Skeletal muscle tissue (tissue), 4 donors: ENCODE results near the gene APPBP2. TPM values are rescaled to one million over a fixed set of nuclear protein-coding genes. Genes with fewer than 3 reads are reported as not detected.

Source experiments
- H3K27ac ChIP-seq: one replicate; pipeline ENCODE4 v1.7.0; 2013; ENCODE audit warnings: mild to moderate bottlenecking, low read depth, low read length, inconsistent platforms
- H3K27me3 ChIP-seq, 3 donors: one replicate each; pipeline ENCODE4 v1.7.0; 2013; ENCODE audit warnings: low read length in 3 of 3; ENCODE audit not compliant: control insufficient read depth in 3 of 3, insufficient read depth in 3 of 3
- H3K36me3 ChIP-seq, 3 donors: one replicate each; pipeline ENCODE4 v1.7.0; 2013; ENCODE audit warnings: low read length in 3 of 3; ENCODE audit not compliant: control insufficient read depth in 3 of 3, insufficient read depth in 3 of 3
- H3K4me1 ChIP-seq, 3 donors: one replicate each; pipeline ENCODE4 v1.7.0; 2013; ENCODE audit warnings: low read length in 3 of 3, mild to moderate bottlenecking in 3 of 3; ENCODE audit not compliant: control insufficient read depth in 3 of 3, insufficient read depth in 3 of 3
- H3K4me3 ChIP-seq, 3 donors: one replicate each; pipeline ENCODE4 v1.7.0; 2013; ENCODE audit warnings: low read length in 3 of 3
- H3K9ac ChIP-seq, 3 donors: one replicate each; pipeline ENCODE4 v1.7.0; 2013; ENCODE audit warnings: low read length in 3 of 3, mild to moderate bottlenecking in 3 of 3, moderate library complexity in 2 of 3, low read depth in 1 of 3
- H3K9me3 ChIP-seq, 3 donors: one replicate each; pipeline ENCODE4 v1.7.0; 2013; ENCODE audit warnings: low read length in 3 of 3; ENCODE audit not compliant: control insufficient read depth in 3 of 3
- total RNA-seq: library from RNA; depleted of rRNA; stranded (reverse); fragments of >200 nt; gene quantifications from one replicate; pipeline ENCODE4 v1.2.3, GENCODE V29; 2014
- donor health status: Osteomylitis.

APPBP2 gene
- total RNA-seq, 1 donor from 2014 or later, result 40.2 TPM

GRCh38 chr17:60534613-60535157 is 8.6 kb upstream of the APPBP2 start:
- Histone ChIP-seq H3K27me3 (no peaks in the 10 kb centered on the region), H3K9me3 (no peaks in the 10 kb centered on the region), H3K4me3 (no peak overlapping the region), H3K4me1 (no peaks in the 10 kb centered on the region), H3K36me3 (no peaks in the 10 kb centered on the region), H3K27ac (no peak overlapping the region), H3K9ac (no peak overlapping the region)

DNA sequence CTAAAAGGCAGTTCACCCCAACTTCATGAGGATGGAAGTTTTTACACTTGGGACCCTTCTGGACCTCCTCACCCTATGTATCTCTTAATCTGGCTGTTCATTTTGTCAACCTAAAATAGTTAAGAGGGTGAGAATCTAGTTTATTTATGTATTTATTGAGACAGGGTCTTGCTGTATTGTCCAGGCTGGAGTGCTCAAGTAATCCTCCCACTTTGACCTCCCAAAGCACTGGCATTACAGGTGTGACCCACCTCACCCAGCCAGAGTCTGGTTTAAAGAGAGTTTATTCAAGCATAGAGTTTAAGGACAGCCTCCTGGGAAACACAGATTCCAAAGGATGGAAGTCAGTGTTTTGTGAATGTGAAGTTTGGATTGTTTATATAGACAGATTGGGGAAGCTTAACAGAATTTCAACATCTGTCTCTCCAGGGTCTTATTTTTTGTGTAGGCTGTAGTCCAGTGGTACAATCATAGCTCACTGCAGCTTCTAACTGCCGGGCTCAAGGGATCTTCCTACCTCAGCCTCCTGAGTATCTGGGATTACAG is 8.0 kb upstream of the APPBP2 start:
- no peak overlapping the region for H3K27ac ChIP-seq

GRCh38 chr17:60529806-60530205 is 3.8 kb upstream of the APPBP2 start:
- no peaks in the 10 kb centered on the region for H3K36me3 ChIP-seq

More for the DNA sequence above, 8.0 kb upstream of the APPBP2 start:
- no peaks in the 10 kb centered on the region for H3K36me3 ChIP-seq
- H3K4me3 ChIP-seq, result no peak overlapping the region
- no peaks in the 10 kb centered on the region for H3K27me3 ChIP-seq
- H3K9ac ChIP-seq, result no peak overlapping the region
- no peaks in the 10 kb centered on the region for H3K4me1 ChIP-seq
- no peaks in the 10 kb centered on the region for H3K9me3 ChIP-seq

DNA sequence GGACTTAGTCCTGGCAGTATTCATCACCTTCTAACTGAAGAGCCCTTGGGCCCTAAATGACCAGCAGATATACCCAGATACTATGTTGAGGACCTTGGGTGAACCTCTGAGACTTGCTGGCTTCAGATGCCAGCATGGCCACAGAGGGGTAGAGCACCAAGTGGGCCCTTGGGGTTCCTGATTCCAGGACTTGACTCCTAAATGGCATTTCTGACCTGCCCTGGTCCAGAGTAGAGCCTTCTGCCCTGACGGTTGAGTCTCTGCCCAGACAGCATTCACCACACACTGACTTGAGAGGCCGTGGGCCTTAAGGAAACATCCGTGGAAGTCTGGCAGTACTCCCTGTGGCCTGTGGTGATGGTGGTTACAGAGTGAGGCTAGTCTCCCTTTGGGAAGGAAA is 2.8 kb upstream of the APPBP2 start:
- Histone ChIP-seq H3K27me3 (no peaks in the 10 kb centered on the region), H3K9me3 (no peaks in the 10 kb centered on the region), H3K4me3 (no peak overlapping the region), H3K9ac (no peak overlapping the region), H3K4me1 (peaks cover 9 to 19% (median 12%) of the 10 kb centered on the region in 3 donors), H3K36me3 (no peaks in the 10 kb centered on the region), H3K27ac (no peak overlapping the region)

More at GRCh38 chr17:60529806-60530205, 3.8 kb upstream of the APPBP2 start:
- Histone ChIP-seq H3K4me1 (peaks cover 3 to 12% (median 10%) of the 10 kb centered on the region in 3 donors), H3K27ac (no peak overlapping the region), H3K9ac (no peak overlapping the region), H3K27me3 (no peaks in the 10 kb centered on the region), H3K9me3 (no peaks in the 10 kb centered on the region), H3K4me3 (no peak overlapping the region)

DNA sequence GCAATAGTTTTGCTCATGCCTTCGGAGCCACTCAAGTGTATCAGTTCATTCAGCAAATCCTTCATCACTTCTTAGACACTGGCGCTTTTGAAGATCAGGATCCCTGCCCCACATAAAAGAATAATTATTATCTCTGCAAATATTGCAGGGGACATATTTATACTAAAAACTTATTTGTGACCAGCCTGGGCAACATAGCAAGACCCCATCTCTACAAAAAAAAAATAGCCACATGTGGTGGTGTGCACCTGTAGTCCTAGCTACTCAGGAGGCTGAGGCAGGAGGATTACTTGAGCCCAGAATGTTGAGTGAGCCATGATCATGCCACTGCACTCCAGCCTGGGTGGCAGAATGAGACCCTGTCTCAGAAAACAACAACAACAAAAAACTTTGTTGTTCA is 1.7 kb upstream of the APPBP2 start:
- Histone ChIP-seq H3K27ac (no peak overlapping the region), H3K9ac (no peak overlapping the region), H3K9me3 (no peaks in the 10 kb centered on the region), H3K4me3 (no peak overlapping the region), H3K27me3 (no peaks in the 10 kb centered on the region), H3K36me3 (no peaks in the 10 kb centered on the region), H3K4me1 (peaks cover 11 to 27% (median 12%) of the 10 kb centered on the region in 3 donors)

DNA sequence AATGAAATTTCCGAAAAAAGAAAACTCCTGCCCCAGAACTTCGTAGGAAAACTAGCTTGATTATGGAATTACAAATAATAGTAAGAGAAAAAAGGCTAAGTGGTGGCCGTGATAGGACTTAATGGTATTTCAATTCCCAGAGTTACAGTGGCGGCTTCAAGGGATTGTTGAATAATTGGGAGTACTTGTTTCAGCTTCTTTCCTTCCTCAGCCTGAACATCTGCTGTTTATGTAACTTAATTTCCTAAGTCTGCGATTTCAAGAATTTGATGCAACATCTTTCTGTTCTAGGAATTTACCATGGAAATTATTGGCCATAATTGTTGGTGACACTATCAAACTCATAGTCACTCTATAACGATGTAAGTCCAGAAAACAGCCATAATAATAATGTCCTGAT is 684 bp upstream of the APPBP2 start:
- no peaks in the 10 kb centered on the region for H3K9me3 ChIP-seq
- peak overlapping the region; percentile 98 to 99 (median 99) for H3K9ac ChIP-seq
- H3K36me3 ChIP-seq, result no peaks in the 10 kb centered on the region
- peaks cover 11 to 31% (median 19%) of the 10 kb centered on the region in 3 donors for H3K4me1 ChIP-seq
- H3K27me3 ChIP-seq, result no peaks in the 10 kb centered on the region
- peak overlapping the region; percentile 99 for H3K27ac ChIP-seq
- peak overlapping the region; percentile 98 to 100 (median 100) for H3K4me3 ChIP-seq

- Histone ChIP-seq H3K9ac (peak overlapping the region; percentile 98 to 99 (median 99)), H3K36me3 (no peaks in the 10 kb centered on the region), H3K27me3 (no peaks in the 10 kb centered on the region), H3K4me1 (peaks cover 11 to 34% (median 25%) of the 10 kb centered on the region in 3 donors), H3K9me3 (no peaks in the 10 kb centered on the region), H3K4me3 (peak overlapping the region; percentile 98 to 100 (median 100)), H3K27ac (peak overlapping the region; percentile 99)
Measured at GRCh38 chr17:60525328-60525684, 736 bp downstream of the APPBP2 start.

DNA sequence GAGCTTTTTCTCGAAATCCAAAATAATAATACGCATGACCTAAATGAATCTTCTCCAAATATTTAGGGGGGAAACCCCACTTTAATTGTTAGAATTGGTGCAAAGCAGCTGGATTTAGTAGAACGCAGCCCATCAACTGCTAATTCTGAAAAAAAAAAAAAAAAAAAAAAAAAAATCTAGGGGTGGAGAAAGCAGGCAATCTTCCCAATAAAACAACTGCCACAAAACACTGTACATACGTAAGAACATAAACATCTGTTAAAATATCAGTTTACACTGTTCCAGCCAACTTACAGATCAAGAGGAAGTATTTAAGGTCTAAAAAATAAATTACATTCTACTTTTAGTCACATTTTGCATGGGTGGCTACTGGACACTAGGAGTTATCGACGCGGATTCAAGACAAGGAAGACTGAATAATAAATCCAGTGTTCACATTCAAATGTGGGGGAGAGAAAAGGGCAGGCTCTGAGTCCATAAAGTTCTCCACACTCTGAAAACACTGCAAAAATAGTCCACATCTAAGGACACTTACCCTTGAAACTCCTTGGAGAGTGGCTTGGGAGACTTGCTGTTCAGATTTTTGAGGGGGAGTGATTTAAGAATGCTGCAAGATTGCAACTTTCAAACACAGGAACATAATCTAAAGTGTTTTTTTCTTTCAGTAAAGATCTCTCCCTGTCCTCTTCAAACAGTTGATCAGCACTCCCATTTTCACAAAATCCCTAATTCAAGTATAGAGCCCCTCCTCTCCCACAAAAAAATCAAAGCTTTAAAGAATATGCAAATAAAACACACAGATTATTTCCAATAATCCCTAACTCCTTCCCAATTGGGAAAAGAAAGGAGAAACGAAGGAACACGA is 1.3 kb downstream of the APPBP2 start:
- Histone ChIP-seq H3K9me3 (no peaks in the 10 kb centered on the region), H3K4me1 (peaks cover 11 to 34% (median 25%) of the 10 kb centered on the region in 3 donors), H3K9ac (peak overlapping the region; percentile 98 to 99 (median 99)), H3K27ac (peak overlapping the region; percentile 99), H3K36me3 (no peaks in the 10 kb centered on the region), H3K4me3 (peak overlapping the region; percentile 98 to 100 (median 100)), H3K27me3 (no peaks in the 10 kb centered on the region)

DNA sequence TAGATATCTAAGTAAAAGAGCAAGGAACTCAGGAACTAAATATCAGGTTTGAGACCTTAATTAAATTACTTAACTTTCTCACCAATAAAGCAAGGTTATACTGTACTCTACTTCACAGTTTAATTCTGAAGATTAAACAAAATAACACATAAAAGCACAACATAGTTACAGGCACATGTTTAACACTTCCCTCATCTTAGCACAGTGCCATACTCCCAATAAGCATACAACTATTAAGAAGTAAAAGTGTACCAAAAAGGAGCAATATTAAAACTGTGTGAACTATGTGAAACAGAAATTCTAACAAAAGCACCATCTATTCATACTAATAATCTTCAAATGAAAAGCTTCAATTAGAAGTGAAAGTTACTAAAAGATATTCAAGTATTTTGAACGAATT is 2.2 kb downstream of the APPBP2 start:
- Histone ChIP-seq H3K9ac (peak overlapping the region; percentile 44 to 99 (median 98)), H3K4me1 (peaks cover 11 to 34% (median 26%) of the 10 kb centered on the region in 3 donors), H3K4me3 (peak overlapping the region; percentile 46 to 100 (median 100)), H3K27me3 (no peaks in the 10 kb centered on the region), H3K9me3 (no peaks in the 10 kb centered on the region), H3K36me3 (peaks cover 0 to 2% (median 0%) of the 10 kb centered on the region in 3 donors), H3K27ac (no peak overlapping the region)
